Loucy (cell line): ENCODE measurements around the gene DOCK3.
"Not testable (repeated sequence)": the region's sequence is repeated elsewhere in the genome, so short reads cannot be mapped to it uniquely, and the experiment has no call there.

Experiments
- H2AFZ ChIP-seq: fragments of 200-600 bp; sonication (generic); 2 replicates; pipeline ENCODE4 v1.6.0; 2016; ENCODE audit warnings: antibody characterized with exemption, mild to moderate bottlenecking, low read length, moderate library complexity
- H3F3A ChIP-seq: fragments of 200-600 bp; 2 replicates; pipeline ENCODE4 v1.6.0; 2016; ENCODE audit warnings: antibody characterized with exemption, low read depth, mild to moderate bottlenecking
- H3K27me3 ChIP-seq: fragments of 200-600 bp; sonication (generic); 2 replicates; pipeline ENCODE4 v1.6.1; 2014; ENCODE audit warnings: low read length, mild to moderate bottlenecking; ENCODE audit not compliant: insufficient read depth, poor library complexity, severe bottlenecking
- H3K36me3 ChIP-seq: fragments of 200-600 bp; sonication (generic); 2 replicates; pipeline ENCODE4 v1.6.1; 2016; ENCODE audit warnings: low read length; ENCODE audit not compliant: insufficient read depth
- H3K4me1 ChIP-seq: fragments of 200-600 bp; sonication (generic); 2 replicates; pipeline ENCODE4 v1.5.1; 2014; ENCODE audit warnings: low read length, mild to moderate bottlenecking; ENCODE audit not compliant: insufficient read depth, poor library complexity, severe bottlenecking
- H3K4me2 ChIP-seq: fragments of 200-600 bp; sonication (generic); 2 replicates; pipeline ENCODE4 v1.6.0; 2014; ENCODE audit warnings: antibody characterized with exemption, low read length, low read depth, mild to moderate bottlenecking; ENCODE audit not compliant: poor library complexity, severe bottlenecking
- H3K4me3 ChIP-seq: fragments of 200-600 bp; sonication (generic); 2 replicates; pipeline ENCODE4 v1.5.1; 2014; ENCODE audit warnings: low read length, mild to moderate bottlenecking, mixed read lengths; ENCODE audit not compliant: poor library complexity, severe bottlenecking
- H3K79me2 ChIP-seq: fragments of 200-600 bp; sonication (generic); 2 replicates; pipeline ENCODE4 v1.6.1; 2014; ENCODE audit warnings: low read length; ENCODE audit not compliant: insufficient read depth
- H3K9ac ChIP-seq: fragments of 200-600 bp; sonication (generic); 2 replicates; pipeline ENCODE4 v1.6.0; 2014; ENCODE audit warnings: mild to moderate bottlenecking, low read depth, low read length, moderate library complexity; ENCODE audit not compliant: poor library complexity, severe bottlenecking
- H3K9me2 ChIP-seq: fragments of 200-600 bp; sonication (generic); replicated peaks from 2 replicates; pipeline ENCODE4 v1.6.1; 2016; ENCODE audit warnings: low read depth, low read length, mixed read lengths
- H3K9me3 ChIP-seq: fragments of 200-600 bp; sonication (generic); 2 replicates; pipeline ENCODE4 v1.6.1; 2014; ENCODE audit warnings: mild to moderate bottlenecking, antibody characterized with exemption, low read length, low read depth; ENCODE audit not compliant: insufficient read depth
- H4K20me1 ChIP-seq: fragments of 200-600 bp; sonication (generic); 2 replicates; pipeline ENCODE4 v1.6.0; 2014; ENCODE audit warnings: antibody characterized with exemption, low read length, mild to moderate bottlenecking; ENCODE audit not compliant: insufficient read depth, poor library complexity, severe bottlenecking
- EZH2phosphoT487 ChIP-seq: fragments of 200-600 bp; IDR thresholded peaks from 2 replicates; pipeline ENCODE4 v1.6.1; 2018; ENCODE audit warnings: antibody characterized with exemption, mild to moderate bottlenecking, moderate library complexity, borderline replicate concordance
- TF ChIP-seq, protein P1 (sequence below): fragments of 200-600 bp; sonication (generic); conservative IDR thresholded peaks from 2 replicates; pipeline ENCODE4 v1.5.1; 2014; ENCODE audit warnings: mild to moderate bottlenecking, antibody characterized with exemption, low read length

The DOCK3 gene

DNA sequence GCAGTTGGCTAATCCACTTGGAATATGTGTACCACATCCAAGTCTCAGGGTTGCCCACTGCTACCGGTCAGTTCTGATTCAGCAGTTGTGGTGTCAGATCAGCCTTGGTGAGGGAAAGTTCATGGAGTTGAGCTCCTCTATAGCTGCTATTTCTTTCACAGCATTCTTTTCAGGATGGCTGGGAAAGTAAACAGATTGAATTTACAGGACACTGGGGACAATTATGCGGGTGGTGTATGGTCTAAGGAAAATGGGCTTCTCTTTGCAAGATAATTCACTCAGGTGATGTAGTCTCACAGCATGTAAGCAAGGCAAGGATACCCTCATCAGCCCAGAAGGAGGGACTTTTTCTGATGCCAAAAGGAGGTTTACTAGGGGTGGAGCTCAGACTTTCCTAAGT lies 249.9 kb downstream of the DOCK3 start:
- TF ChIP-seq, protein P1, sequence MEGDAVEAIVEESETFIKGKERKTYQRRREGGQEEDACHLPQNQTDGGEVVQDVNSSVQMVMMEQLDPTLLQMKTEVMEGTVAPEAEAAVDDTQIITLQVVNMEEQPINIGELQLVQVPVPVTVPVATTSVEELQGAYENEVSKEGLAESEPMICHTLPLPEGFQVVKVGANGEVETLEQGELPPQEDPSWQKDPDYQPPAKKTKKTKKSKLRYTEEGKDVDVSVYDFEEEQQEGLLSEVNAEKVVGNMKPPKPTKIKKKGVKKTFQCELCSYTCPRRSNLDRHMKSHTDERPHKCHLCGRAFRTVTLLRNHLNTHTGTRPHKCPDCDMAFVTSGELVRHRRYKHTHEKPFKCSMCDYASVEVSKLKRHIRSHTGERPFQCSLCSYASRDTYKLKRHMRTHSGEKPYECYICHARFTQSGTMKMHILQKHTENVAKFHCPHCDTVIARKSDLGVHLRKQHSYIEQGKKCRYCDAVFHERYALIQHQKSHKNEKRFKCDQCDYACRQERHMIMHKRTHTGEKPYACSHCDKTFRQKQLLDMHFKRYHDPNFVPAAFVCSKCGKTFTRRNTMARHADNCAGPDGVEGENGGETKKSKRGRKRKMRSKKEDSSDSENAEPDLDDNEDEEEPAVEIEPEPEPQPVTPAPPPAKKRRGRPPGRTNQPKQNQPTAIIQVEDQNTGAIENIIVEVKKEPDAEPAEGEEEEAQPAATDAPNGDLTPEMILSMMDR: no peak
- TF ChIP-seq EZH2phosphoT487: no peak
- no peaks in the 10 kb centered on the region for H3K36me3 ChIP-seq
- H3K27me3 ChIP-seq: no peaks in the 10 kb centered on the region
- H3K4me3 ChIP-seq: no peak overlapping the region
- H4K20me1 ChIP-seq: no peaks in the 10 kb centered on the region
- H3K9me3 ChIP-seq: no peaks in the 10 kb centered on the region
- no peak overlapping the region for H3K9ac ChIP-seq
- no peaks in the 10 kb centered on the region for H3K79me2 ChIP-seq
- no peak overlapping the region for H3K4me2 ChIP-seq
- H2AFZ ChIP-seq: no peak overlapping the region
- H3F3A ChIP-seq: no peaks in the 10 kb centered on the region
- H3K9me2 ChIP-seq: no peaks in the 10 kb centered on the region
- H3K4me1 ChIP-seq: no peaks in the 10 kb centered on the region

DNA sequence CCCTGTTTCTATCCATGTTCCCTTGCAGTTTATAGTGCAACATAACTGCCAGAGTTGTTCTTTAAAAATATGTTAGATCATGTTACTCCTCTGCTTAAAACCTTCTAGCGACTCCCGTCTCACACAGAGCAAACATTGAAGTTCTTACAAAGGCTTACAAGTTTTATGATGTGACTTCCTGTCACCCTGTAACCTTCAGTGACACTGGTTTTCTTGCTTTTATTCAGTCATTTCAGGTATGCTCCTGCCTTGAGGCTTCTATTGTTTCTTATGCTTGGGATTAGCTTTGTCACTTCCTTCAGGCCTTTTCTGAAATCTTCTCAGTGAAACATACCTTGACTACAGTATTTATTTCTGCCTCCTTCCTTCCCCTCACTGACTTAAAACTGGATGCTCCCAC lies 252.1 kb downstream of the DOCK3 start:
- no peak overlapping the region for H3K9ac ChIP-seq
- H3K4me3 ChIP-seq: no peak overlapping the region
- H3K9me3 ChIP-seq: no peaks in the 10 kb centered on the region
- no peaks in the 10 kb centered on the region for H3F3A ChIP-seq
- no peaks in the 10 kb centered on the region for H3K27me3 ChIP-seq
- H3K4me2 ChIP-seq: no peak overlapping the region
- no peak for TF ChIP-seq EZH2phosphoT487
- TF ChIP-seq, protein P1: no peak
- peak overlapping the region; percentile 45; the same call in 1 of the 2 replicates for H2AFZ ChIP-seq
- H4K20me1 ChIP-seq: no peaks in the 10 kb centered on the region
- no peaks in the 10 kb centered on the region for H3K79me2 ChIP-seq
- no peaks in the 10 kb centered on the region for H3K4me1 ChIP-seq
- H3K9me2 ChIP-seq: no peaks in the 10 kb centered on the region
- H3K36me3 ChIP-seq: no peaks in the 10 kb centered on the region

DNA sequence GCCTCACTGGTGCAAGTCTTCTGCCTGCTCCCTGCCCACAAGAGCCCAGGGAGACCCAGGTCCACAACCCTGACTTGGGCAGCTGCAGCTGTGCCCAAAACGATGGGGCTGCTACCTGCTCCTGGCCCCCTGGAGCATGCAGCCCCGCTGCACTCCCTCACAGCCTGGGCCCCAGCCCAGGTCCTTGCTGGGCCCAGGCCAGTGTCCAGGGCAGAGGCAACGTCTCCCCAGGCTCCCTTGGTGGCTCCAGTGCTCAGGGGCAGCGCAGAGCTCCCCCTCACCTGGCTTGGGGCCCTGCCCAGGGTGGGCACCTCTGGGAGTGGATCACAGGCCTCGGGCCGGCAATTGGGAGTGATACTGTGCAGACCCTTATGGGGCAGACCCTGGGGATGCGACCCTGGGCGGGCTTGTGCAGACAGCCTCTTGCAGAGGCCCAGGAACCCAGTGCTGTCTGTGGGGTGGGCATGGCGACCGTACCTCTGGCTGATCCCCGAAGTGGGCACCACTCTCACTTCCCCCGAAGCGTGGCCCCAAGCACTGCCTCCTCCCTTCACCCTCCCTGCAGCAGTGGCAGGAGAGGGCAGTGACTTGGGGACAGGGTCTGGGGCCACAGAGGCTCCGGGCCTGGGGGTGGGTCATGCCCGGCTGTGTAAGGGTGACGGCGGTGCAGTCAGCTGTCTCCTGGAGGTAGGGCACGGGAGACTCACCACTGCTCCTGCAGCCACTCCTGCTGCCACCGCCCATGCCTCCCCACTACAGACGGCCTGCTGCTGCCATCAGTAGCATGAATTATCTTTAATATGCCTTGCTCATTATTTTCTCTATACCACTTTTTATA lies 255.9 kb downstream of the DOCK3 start:
- Histone ChIP-seq H3K79me2 (no peaks in the 10 kb centered on the region), H3K9ac (no peak overlapping the region), H3K36me3 (no peaks in the 10 kb centered on the region), H2AFZ (no peak overlapping the region), H3K4me1 (no peaks in the 10 kb centered on the region), H3K27me3 (no peaks in the 10 kb centered on the region), H4K20me1 (no peaks in the 10 kb centered on the region), H3K9me2 (no peaks in the 10 kb centered on the region), H3F3A (no peaks in the 10 kb centered on the region), H3K9me3 (0 out of 2 replicates have a peak, but pooled peaks cover 7% of the 10 kb centered on the region), H3K4me2 (no peak overlapping the region), H3K4me3 (no peak overlapping the region)
- no peak for TF ChIP-seq EZH2phosphoT487
- TF ChIP-seq, protein P1: no peak

DNA sequence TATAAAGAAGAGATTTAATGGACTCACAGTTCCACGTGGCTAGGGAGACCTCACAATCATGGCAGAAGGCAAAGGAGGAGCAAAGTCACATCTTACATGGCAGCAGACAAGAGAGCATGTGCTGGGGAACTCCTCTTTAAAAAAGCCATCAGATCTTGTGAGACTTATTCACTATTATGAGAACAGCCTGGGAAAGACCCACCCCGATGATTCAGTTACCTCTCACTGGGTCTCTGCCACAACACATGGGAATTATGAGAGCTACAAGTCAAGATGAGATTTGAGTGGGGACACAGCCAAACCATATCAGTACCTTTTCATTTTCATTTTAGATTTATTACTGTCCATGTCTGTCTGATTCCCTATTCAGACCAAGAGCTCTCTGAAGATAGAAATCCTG lies 258.2 kb downstream of the DOCK3 start:
- H2AFZ ChIP-seq, H3K4me2 ChIP-seq: not testable (repeated sequence)

More for the DNA sequence above, 258.2 kb downstream of the DOCK3 start:
- not testable (repeated sequence) for H3K79me2 ChIP-seq, H3K4me1 ChIP-seq, H3K9me2 ChIP-seq, H3K27me3 ChIP-seq, H3K9ac ChIP-seq, H3F3A ChIP-seq, H3K4me3 ChIP-seq, H4K20me1 ChIP-seq, H3K9me3 ChIP-seq, H3K36me3 ChIP-seq
